ENCODE measurements around the gene SQOR.

- TF ChIP-seq MAX (IDR thresholded peaks at IDR 0.05) (no peak), USF1 (IDR thresholded peaks at IDR 0.05) (no peak), CREB1 (IDR thresholded peaks at IDR 0.05; ENCODE audit: low read depth) (no peak), EGR1 (IDR thresholded peaks at IDR 0.05) (no peak), EP300 (IDR thresholded peaks at IDR 0.05; ENCODE audit: borderline replicate concordance) (no peak), YY1 (IDR thresholded peaks at IDR 0.05; ENCODE audit: low read depth) (no peak), FOXM1 (IDR thresholded peaks at IDR 0.05; ENCODE audit: borderline replicate concordance, low read depth) (no peak), TAF1 (IDR thresholded peaks at IDR 0.05; ENCODE audit: low read depth) (no peak), RAD21 (IDR thresholded peaks at IDR 0.05; ENCODE audit: low read depth) (no peak)
These were observed 16.0 kb upstream of the SQOR start for GRCh38 chr15:45618813-45619212.

All from Ishikawa (cell line).